Right atrium auricular region (tissue), 2 donors: Measurements from ENCODE around the gene PDE5A. TPM values are rescaled to one million over a fixed set of nuclear protein-coding genes. Genes with fewer than 3 reads are reported as not detected.
"Not testable (repeated sequence)": the region's sequence is repeated elsewhere in the genome, so short reads cannot be mapped to it uniquely, and the experiment has no call there.

ENCODE experiments used
- DNase-seq: peaks from one replicate; pipeline ENCODE4 v3.0.0-alpha.2; 2019; ENCODE audit warnings: low spot score
- H3K27ac ChIP-seq, 2 donors: fragments of 200-600 bp; sonication (generic); 1 replicate in 1 of 2; 2 replicates in 1 of 2; pipeline ENCODE4 v1.5.1; 2016 to 2019
- H3K27me3 ChIP-seq, 2 donors: fragments of 200-600 bp; sonication (generic); one replicate each; pipeline versions ENCODE4 v1.5.1 to v1.6.0; 2017 to 2019
- H3K36me3 ChIP-seq: fragments of 200-600 bp; sonication (generic); one replicate; pipeline ENCODE4 v1.5.1; 2016
- H3K4me1 ChIP-seq, 2 donors: fragments of 200-600 bp; sonication (generic); one replicate each; pipeline versions ENCODE4 v1.5.1 to v1.6.0; 2017 to 2019
- H3K4me3 ChIP-seq, 2 donors: fragments of 200-600 bp; sonication (generic); 1 replicate in 1 of 2; 2 replicates in 1 of 2; pipeline ENCODE4 v1.5.1; 2017 to 2019; ENCODE audit warnings: mild to moderate bottlenecking in 1 of 2, moderate library complexity in 1 of 2
- H3K9me3 ChIP-seq, 2 donors: fragments of 200-600 bp; sonication (generic); one replicate each; pipeline ENCODE4 v1.5.1; 2019
- CTCF ChIP-seq, 2 donors: fragments of 200-600 bp; sonication (generic); IDR thresholded peaks; one replicate each; pipeline ENCODE4 v1.5.1; 2019; ENCODE audit warnings: antibody characterized with exemption in 2 of 2
- total RNA-seq, 2 donors: library from RNA; depleted of rRNA; stranded (reverse); fragments of >200 nt; gene quantifications; one replicate each; pipeline ENCODE4 v1.1.0, GENCODE V29; 2016

PDE5A gene
- total RNA-seq, 2 donors from 2014 or later = 5.8 to 14.7 TPM

GRCh38 chr4:119646347-119647071 is 17.9 kb upstream of the PDE5A start:
- Histone ChIP-seq H3K9me3 (no peaks in the 10 kb centered on the region), H3K4me3 (no peak overlapping the region), H3K4me1 (no peaks in the 10 kb centered on the region), H3K27me3 (no peaks in the 10 kb centered on the region), H3K36me3 (no peaks in the 10 kb centered on the region), H3K27ac (no peak overlapping the region)
- TF ChIP-seq CTCF (IDR thresholded peaks at IDR 0.05) = no peak
- DNase-seq = no peak

- Histone ChIP-seq H3K36me3 (no peaks in the 10 kb centered on the region), H3K4me3 (no peak overlapping the region), H3K27me3 (no peaks in the 10 kb centered on the region), H3K9me3 (no peaks in the 10 kb centered on the region), H3K27ac (no peak overlapping the region), H3K4me1 (no peaks in the 10 kb centered on the region)
- no peak for DNase-seq
- no peak for TF ChIP-seq CTCF (IDR thresholded peaks at IDR 0.05)
Observed at GRCh38 chr4:119643306-119644042, 14.9 kb upstream of the PDE5A start.

GRCh38 chr4:119641765-119642164 is 13.2 kb upstream of the PDE5A start:
- no peak for DNase-seq
- no peaks in the 10 kb centered on the region for H3K4me1 ChIP-seq
- H3K27ac ChIP-seq = no peak overlapping the region
- no peaks in the 10 kb centered on the region for H3K36me3 ChIP-seq
- no peak for TF ChIP-seq CTCF (IDR thresholded peaks at IDR 0.05)
- H3K4me3 ChIP-seq = no peak overlapping the region
- no peaks in the 10 kb centered on the region for H3K9me3 ChIP-seq
- H3K27me3 ChIP-seq = no peaks in the 10 kb centered on the region

GRCh38 chr4:119638359-119638758 is 9.8 kb upstream of the PDE5A start:
- Histone ChIP-seq H3K27ac (no peak overlapping the region), H3K27me3 (no peaks in the 10 kb centered on the region), H3K9me3 (no peaks in the 10 kb centered on the region)

GRCh38 chr4:119636851-119637250 is 8.2 kb upstream of the PDE5A start:
- H3K36me3 ChIP-seq = not testable (repeated sequence)

More at GRCh38 chr4:119638359-119638758, 9.8 kb upstream of the PDE5A start:
- Histone ChIP-seq H3K4me3 (no peak overlapping the region), H3K36me3 (no peaks in the 10 kb centered on the region), H3K4me1 (no peaks in the 10 kb centered on the region)
- no peak for DNase-seq
- TF ChIP-seq CTCF (IDR thresholded peaks at IDR 0.05) = no peak

GRCh38 chr4:119632216-119632615 is 3.6 kb upstream of the PDE5A start:
- no peak for DNase-seq
- Histone ChIP-seq H3K27me3 (no peaks in the 10 kb centered on the region), H3K9me3 (no peaks in the 10 kb centered on the region), H3K27ac (no peak overlapping the region), H3K4me3 (no peak overlapping the region), H3K4me1 (peaks cover 0 to 6% of the 10 kb centered on the region in 2 donors), H3K36me3 (no peaks in the 10 kb centered on the region)
- TF ChIP-seq CTCF (IDR thresholded peaks at IDR 0.05) = no peak

More at GRCh38 chr4:119636851-119637250, 8.2 kb upstream of the PDE5A start:
- DNase-seq, H3K9me3 ChIP-seq, H3K4me3 ChIP-seq, H3K4me1 ChIP-seq, H3K27ac ChIP-seq, H3K27me3 ChIP-seq: not testable (repeated sequence)
